GM12892 (cell line): Measurements from ENCODE around the gene TNS3.

Source experiments
- DNase-seq: peaks from one replicate; pipeline ENCODE4 v3.0.0; 2011; ENCODE audit not compliant: insufficient read length
- FAIRE-seq: peaks from 2 replicates; lab custom pipeline; 2011; peaks lifted over from hg19 to GRCh38; lab: Jason Lieb, UNC
- POLR2A ChIP-seq: IDR thresholded peaks from 2 replicates; pipeline ENCODE4 v1.6.1; 2011; ENCODE audit warnings: low read depth, low read length, control low read depth
- POLR2AphosphoS5 ChIP-seq: IDR thresholded peaks from 2 replicates; pipeline ENCODE4 v1.6.1; 2011; ENCODE audit warnings: low read depth, low read length, control low read depth
- TAF1 ChIP-seq: IDR thresholded peaks from 2 replicates; pipeline ENCODE4 v1.6.1; 2011; ENCODE audit warnings: low read depth, mild to moderate bottlenecking, control low read depth, low read length, borderline replicate concordance

The TNS3 gene

GRCh38 chr7:47283497-47284131, 298.3 kb downstream of the TNS3 start:
- FAIRE-seq (no peak), DNase-seq (no peak)
- TF ChIP-seq POLR2AphosphoS5 (no peak), TAF1 (no peak), POLR2A (no peak)

GRCh38 chr7:47282790-47283496, 299.0 kb downstream of the TNS3 start:
- TF ChIP-seq POLR2AphosphoS5 (no peak), TAF1 (no peak), POLR2A (no peak)
- DNase-seq, result no peak
- no peak for FAIRE-seq

- FAIRE-seq (no peak), DNase-seq (no peak)
- TF ChIP-seq POLR2AphosphoS5 (no peak), POLR2A (no peak), TAF1 (no peak)
Observed at GRCh38 chr7:47281966-47282643, 299.8 kb downstream of the TNS3 start.

- no peak for DNase-seq
- FAIRE-seq, result no peak
- no peak for TF ChIP-seq POLR2AphosphoS5
- TF ChIP-seq POLR2A, result no peak
- no peak for TF ChIP-seq TAF1
Observed at GRCh38 chr7:47281161-47281560, 300.8 kb downstream of the TNS3 start.

- no peak for FAIRE-seq
- DNase-seq, result no peak
- no peak for TF ChIP-seq TAF1
- TF ChIP-seq POLR2A, result no peak
Observed at GRCh38 chr7:47280114-47280513, 301.8 kb downstream of the TNS3 start.

- no peak for FAIRE-seq
- no peak for TF ChIP-seq TAF1
- no peak for TF ChIP-seq POLR2AphosphoS5
- TF ChIP-seq POLR2A, result no peak
- no peak for DNase-seq
Observed at GRCh38 chr7:47278043-47278442, 303.9 kb downstream of the TNS3 start.

GRCh38 chr7:47277321-47277781, 304.6 kb downstream of the TNS3 start:
- FAIRE-seq, result no peak

GRCh38 chr7:47273974-47274766, 307.7 kb downstream of the TNS3 start:
- FAIRE-seq (no peak), DNase-seq (no peak)
- TF ChIP-seq POLR2A (no peak), TAF1 (no peak), POLR2AphosphoS5 (no peak)

More at GRCh38 chr7:47277321-47277781, 304.6 kb downstream of the TNS3 start:
- TF ChIP-seq POLR2A (no peak), TAF1 (no peak), POLR2AphosphoS5 (no peak)
- no peak for DNase-seq

- TF ChIP-seq POLR2A, result no peak
- TF ChIP-seq POLR2AphosphoS5, result no peak
- no peak for TF ChIP-seq TAF1
- no peak for FAIRE-seq
- DNase-seq, result no peak
Observed at GRCh38 chr7:47273088-47273487, 308.8 kb downstream of the TNS3 start.

- DNase-seq (no peak), FAIRE-seq (no peak)
- TF ChIP-seq POLR2A, result no peak
- TF ChIP-seq TAF1, result no peak
- TF ChIP-seq POLR2AphosphoS5, result no peak
Observed at GRCh38 chr7:47271749-47272148, 310.2 kb downstream of the TNS3 start.
